WI38 (cell line): Measurements from ENCODE around the gene NDFIP1.
"Not testable (repeated sequence)": the region's sequence is repeated elsewhere in the genome, so short reads cannot be mapped to it uniquely, and the experiment has no call there.

Source experiments
- H3K4me3 ChIP-seq: 2 replicates; pipeline ENCODE4 v1.5.1; 2011; ENCODE audit warnings: low read depth, mild to moderate bottlenecking, control low read depth, low read length
- CTCF ChIP-seq: IDR thresholded peaks from 2 replicates; pipeline ENCODE4 v1.5.1; 2012; ENCODE audit warnings: low read depth, mild to moderate bottlenecking, control low read depth, low read length

Gene NDFIP1

DNA sequence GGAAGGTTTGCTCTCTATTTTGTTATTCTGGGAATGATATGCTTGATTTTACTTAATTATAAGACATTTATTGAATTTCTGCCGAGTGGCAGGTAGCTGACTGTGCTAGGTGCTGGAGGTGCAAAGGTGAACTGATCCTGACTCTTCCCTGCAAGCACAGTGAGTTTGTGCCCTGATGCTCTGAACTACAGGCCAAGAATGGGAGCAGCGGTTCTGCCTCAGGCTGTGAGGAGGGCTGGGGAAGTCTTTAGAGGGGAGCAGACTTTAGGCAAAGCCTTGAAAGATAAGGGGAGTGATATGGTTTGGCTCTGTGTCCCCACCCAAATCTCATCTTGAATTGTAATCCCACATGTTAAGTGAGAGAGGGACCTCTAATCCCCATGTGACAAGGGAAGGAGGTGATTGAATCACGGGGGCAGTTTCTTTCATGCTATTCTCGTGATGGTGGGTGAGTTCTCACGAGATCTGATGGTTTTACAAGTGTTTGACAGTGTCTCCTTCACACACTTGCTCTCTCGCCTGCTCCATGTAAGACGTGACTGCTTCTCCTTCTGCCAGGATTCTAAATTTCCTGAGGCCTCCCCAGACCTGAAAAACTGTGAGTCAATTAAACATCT lies 73.1 kb downstream of the NDFIP1 start:
- no peak overlapping the region for H3K4me3 ChIP-seq
- TF ChIP-seq CTCF = no peak

DNA sequence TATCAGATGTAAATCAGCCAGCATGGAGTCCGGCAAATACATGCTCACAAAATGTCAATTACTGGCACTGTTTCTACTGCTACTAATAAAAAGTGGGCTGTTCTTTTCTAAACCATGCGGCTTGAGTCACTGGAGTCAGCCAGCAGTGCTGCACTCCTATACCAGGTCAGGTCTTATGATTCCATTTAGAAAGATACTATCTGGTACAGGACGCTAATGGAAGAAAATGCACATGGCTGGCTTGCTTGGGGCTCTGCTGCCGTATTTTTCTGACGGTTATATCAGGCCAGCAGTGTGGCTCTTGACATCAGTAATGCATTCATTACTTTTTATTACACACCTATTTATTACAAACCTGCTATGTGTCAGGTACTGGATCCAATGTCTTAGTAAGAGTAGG lies 74.3 kb downstream of the NDFIP1 start:
- no peak overlapping the region for H3K4me3 ChIP-seq
- no peak for TF ChIP-seq CTCF

GRCh38 chr5:142183561-142183960 lies 75.0 kb downstream of the NDFIP1 start:
- H3K4me3 ChIP-seq = no peak overlapping the region
- no peak for TF ChIP-seq CTCF

DNA sequence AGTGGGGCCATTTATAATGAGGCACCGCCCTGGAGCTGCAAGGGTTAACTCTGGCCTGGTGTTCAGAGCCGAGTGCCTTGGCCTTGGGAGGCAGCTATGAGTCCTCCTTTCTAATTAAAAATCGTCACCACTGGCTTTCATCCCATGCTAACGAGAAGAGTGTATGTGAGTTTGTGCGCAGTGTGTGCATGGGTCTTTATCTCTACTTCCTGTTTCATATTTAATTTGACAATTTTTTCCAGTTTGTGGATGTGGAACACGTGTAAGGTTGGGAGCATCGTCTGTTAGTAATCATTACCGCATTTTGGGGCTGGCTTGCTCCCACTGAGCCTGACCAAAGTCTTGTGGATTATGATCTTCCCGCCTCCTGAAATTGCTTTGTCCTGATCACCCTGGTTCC lies 76.4 kb downstream of the NDFIP1 start:
- TF ChIP-seq CTCF = no peak
- H3K4me3 ChIP-seq = no peak overlapping the region

DNA sequence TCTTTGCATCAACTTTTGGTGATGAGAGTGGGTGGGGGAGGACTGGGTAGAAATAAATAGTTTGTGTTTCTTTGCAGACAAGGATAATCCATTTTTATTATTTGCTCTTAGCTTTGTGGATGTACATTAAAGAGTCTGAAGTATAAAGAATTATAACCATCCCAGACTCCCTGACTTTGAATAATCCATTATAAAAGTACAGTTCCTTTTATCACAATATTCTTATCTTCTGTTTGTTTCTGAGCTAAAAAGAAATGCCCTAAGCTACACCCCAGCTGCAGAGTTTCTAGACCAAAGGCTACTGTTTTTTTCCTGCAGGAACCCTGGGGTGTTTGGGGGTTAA lies 77.9 kb downstream of the NDFIP1 start:
- H3K4me3 ChIP-seq = no peak overlapping the region
- TF ChIP-seq CTCF = no peak

DNA sequence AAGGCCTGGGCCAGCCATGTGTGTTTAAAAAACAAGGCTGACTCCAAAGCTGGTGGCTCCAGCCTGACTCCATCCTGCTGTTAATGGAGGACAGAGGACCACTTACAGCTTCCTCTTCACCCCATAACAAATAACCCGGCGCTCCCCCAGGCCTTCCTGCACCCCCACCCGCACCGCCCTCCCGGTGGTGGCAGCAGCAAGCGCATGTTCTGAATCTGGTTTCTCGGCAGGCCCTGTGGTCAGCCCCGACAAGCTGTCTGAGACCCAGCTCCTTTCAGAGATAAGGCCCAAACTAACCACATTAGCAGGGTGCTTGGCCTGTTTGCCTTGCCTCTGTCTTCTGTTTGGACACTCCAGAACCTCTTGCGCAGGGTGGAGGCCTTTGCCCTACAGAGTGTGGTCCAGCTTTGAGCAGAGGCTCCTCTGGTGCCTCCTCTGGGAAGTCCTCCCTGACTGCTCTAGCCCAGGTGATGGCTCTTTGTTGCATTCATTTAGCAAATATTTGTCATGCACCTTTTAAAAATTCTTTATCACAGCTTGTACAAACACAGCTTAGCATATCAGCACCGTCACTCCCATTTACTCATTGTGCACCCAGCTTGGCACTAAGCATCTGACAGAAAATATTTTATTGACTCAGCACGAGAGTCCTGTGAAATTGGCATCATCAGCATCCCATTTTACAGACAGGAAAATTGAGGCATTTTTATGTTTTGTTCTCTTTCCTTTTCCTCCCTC lies 78.4 kb downstream of the NDFIP1 start:
- H3K4me3 ChIP-seq = no peak overlapping the region
- no peak for TF ChIP-seq CTCF

DNA sequence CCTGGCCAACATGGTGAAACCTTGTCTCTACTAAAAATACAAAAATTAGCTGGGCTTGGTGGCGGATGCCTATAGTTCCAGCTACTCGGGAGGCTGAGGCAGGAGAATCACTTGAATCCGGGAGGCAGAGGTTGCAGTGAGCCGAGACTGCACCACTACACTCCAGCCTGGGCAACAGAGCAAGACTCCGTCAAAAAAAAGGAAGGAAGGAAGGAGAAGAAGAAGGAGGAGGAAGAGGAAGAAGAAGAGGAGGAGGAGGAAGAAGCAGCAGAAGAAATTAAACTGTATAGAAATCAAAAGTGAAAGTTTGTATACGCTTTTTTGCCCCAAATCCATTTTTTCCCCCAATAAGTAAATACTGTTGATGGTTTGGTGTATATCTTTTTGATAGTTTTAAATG lies 80.1 kb downstream of the NDFIP1 start:
- H3K4me3 ChIP-seq = not testable (repeated sequence)

DNA sequence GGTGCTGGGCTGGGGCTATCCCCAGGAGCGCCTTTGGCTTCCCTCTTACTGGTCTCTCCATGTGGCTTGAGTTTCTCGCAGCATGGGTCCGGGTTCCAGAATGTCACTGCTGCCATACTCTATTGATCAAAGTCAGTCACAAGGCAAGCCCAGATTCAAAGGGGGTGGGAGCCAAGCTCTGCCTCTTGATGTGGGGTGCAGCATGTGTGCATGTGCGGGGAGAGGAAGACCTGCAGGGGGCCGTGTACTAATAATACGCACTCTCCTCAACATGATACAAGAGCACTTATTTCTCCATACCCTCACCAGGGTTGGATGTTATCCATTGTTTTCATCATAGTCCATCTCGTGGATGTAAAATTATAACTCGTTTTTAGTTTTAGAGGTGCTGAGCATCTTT lies 81.2 kb downstream of the NDFIP1 start:
- H3K4me3 ChIP-seq = no peak overlapping the region
- no peak for TF ChIP-seq CTCF
